Fibroblast of pulmonary artery (primary cell): Measurements from ENCODE around the gene SLC22A4.

Experiments used
- DNase-seq: peaks from one replicate; pipeline ENCODE4 v3.0.0-alpha.2; 2010; ENCODE audit warnings: low read depth
- H3K4me3 ChIP-seq: replicated peaks from 2 replicates; pipeline ENCODE4 v1.5.1; 2011; ENCODE audit warnings: low read depth, mild to moderate bottlenecking, control low read depth, low read length, moderate library complexity
- TF ChIP-seq, protein P1 (sequence below): IDR thresholded peaks from 2 replicates; pipeline ENCODE4 v1.5.1; 2011; ENCODE audit warnings: mild to moderate bottlenecking, control low read depth, low read length, inconsistent platforms; ENCODE audit errors: missing control alignments

The SLC22A4 gene

GRCh38 chr5:132327252-132327955, 33.2 kb downstream of the SLC22A4 start:
- TF ChIP-seq, protein P1, sequence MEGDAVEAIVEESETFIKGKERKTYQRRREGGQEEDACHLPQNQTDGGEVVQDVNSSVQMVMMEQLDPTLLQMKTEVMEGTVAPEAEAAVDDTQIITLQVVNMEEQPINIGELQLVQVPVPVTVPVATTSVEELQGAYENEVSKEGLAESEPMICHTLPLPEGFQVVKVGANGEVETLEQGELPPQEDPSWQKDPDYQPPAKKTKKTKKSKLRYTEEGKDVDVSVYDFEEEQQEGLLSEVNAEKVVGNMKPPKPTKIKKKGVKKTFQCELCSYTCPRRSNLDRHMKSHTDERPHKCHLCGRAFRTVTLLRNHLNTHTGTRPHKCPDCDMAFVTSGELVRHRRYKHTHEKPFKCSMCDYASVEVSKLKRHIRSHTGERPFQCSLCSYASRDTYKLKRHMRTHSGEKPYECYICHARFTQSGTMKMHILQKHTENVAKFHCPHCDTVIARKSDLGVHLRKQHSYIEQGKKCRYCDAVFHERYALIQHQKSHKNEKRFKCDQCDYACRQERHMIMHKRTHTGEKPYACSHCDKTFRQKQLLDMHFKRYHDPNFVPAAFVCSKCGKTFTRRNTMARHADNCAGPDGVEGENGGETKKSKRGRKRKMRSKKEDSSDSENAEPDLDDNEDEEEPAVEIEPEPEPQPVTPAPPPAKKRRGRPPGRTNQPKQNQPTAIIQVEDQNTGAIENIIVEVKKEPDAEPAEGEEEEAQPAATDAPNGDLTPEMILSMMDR: no peak
- peak; percentile 50 for DNase-seq
- no peak overlapping the region for H3K4me3 ChIP-seq

DNA sequence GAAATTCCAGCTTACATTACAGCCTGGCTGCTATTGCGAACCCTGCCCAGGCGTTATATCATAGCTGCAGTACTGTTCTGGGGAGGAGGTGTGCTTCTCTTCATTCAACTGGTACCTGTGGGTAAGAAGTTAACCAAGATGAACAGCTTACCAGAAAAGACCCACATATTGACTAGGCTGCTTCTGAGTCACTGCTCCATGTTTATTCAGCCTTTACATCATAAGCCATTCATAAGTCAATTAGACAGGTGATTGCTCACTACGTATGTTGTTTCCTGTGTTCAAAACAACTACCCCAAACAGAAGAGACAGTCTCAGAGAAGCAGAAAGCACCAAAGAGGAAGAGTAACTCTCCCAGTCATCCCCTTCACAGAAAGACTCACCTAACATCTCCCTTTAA, 40.6 kb downstream of the SLC22A4 start:
- no peak overlapping the region for H3K4me3 ChIP-seq
- TF ChIP-seq, protein P1: no peak
- DNase-seq: no peak

DNA sequence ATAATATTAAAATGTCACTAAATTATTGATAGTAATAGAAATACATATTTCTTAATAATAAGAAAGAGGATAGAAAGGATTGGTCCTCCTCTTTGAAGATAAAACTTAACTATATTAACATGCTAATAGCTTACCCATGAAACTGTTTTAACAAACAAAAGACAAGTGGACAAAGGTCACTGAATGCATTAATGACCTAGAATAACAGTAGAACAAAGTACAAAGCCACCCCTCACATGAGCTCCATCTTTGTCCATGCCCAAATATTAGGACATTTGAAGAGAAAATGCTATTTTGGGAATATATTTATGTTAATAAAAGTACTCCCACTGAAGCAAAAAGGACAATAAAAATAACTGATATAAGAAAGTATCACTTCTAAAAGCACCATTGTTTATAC, 41.2 kb downstream of the SLC22A4 start:
- DNase-seq: no peak
- H3K4me3 ChIP-seq: no peak overlapping the region
- TF ChIP-seq, protein P1: no peak

- no peak for DNase-seq
- TF ChIP-seq, protein P1: no peak
- H3K4me3 ChIP-seq: no peak overlapping the region
These were observed 45.3 kb downstream of the SLC22A4 start for GRCh38 chr5:132339502-132339901.

DNA sequence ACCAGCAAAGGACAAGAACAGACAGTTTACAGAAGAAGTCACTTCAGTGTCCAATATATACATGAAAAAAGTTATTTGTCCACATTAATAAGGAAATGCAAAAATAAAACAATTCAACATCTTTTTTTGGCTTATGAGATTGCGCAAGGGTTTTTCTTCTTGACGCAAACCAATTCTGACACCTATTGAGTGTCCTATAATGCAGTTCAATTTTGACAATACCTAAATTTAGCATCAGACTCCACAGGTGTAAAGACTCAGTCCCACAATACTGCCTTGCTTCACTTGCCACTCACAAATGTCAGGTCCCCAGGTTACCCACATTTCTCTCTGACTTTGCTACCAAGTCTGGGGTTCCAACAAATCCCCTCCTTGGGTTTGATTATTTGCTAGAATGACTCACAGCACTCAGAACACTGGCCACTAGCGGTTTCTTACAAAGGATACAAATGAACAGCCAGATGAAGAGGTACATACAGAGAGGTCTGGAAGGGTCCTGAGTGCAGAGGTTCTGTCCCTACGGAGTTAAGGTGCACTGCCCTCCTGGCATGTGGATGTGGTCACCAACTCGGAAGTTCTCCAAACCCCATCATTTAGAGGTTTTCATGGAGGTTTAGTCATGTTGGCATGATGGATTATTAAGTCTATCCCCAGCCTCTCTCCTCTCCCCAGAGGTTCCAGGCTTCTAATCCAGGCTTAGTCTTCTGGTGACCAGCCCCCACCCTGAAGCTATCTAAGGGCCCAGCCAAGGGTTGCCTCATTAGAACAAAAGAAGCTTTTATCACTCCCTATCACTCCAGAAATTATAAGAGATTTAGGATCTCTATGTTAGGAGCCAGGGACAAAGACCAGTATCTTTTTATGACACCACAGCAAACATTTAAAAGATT, 48.3 kb downstream of the SLC22A4 start:
- TF ChIP-seq, protein P1: no peak
- H3K4me3 ChIP-seq: no peak overlapping the region
- no peak for DNase-seq

GRCh38 chr5:132344775-132345514, 50.8 kb downstream of the SLC22A4 start:
- no peak for DNase-seq
- no peak overlapping the region for H3K4me3 ChIP-seq
- TF ChIP-seq, protein P1: no peak
